Thyroid gland (tissue), 4 donors: ENCODE results near the gene LCN6.

ENCODE experiments used
- CTCF ChIP-seq, 6 experiments: fragments of 200-600 bp in 3 of 6; fragments of 450-650 bp in 3 of 6; sonication (generic) in 3 of 6; IDR thresholded peaks; one replicate each; pipeline ENCODE4 v1.5.1; 2016 to 2019; ENCODE audit warnings: antibody characterized with exemption in 6 of 6, mild to moderate bottlenecking in 2 of 6, inconsistent platforms in 1 of 6, moderate library complexity in 1 of 6
- POLR2A ChIP-seq, 2 donors: fragments of 450-650 bp; IDR thresholded peaks; one replicate each; pipeline ENCODE4 v1.6.1; 2017; ENCODE audit warnings: antibody characterized with exemption in 2 of 2, mild to moderate bottlenecking in 2 of 2, moderate library complexity in 1 of 2

- TF ChIP-seq CTCF (IDR thresholded peaks at IDR 0.05) = no peak
- TF ChIP-seq POLR2A (IDR thresholded peaks at IDR 0.05) = no peak
Observed at GRCh38 chr9:136700304-136700703, 48.0 kb downstream of the LCN6 start.
